Heart right ventricle (tissue), 16 donors: ENCODE results near the gene ME3. TPM values are rescaled to one million over a fixed set of nuclear protein-coding genes. Genes with fewer than 3 reads are reported as not detected.

Source experiments
- ATAC-seq, 8 donors: fragments of 200-7000 bp; cut with Tn5 transposase; one replicate each; pipeline ENCODE4 v1.9.1; 2020; ENCODE audit warnings: mild to moderate bottlenecking in 8 of 8, moderate library complexity in 8 of 8, moderate number of reproducible peaks in 1 of 8
- DNase-seq, 2 donors: peaks; one replicate each; pipeline ENCODE4 v3.0.0-alpha.2; 2020
- H3K27ac ChIP-seq, 10 donors: fragments of 200-600 bp; sonication (generic) in 2 of 10; one replicate each; pipeline versions ENCODE4 v1.5.0 to v1.8.0; 2020 to 2022; ENCODE audit warnings: mild to moderate bottlenecking in 3 of 10
- H3K27me3 ChIP-seq, 7 donors: fragments of 200-600 bp; one replicate each; pipeline ENCODE4 v1.8.0; 2021 to 2022; ENCODE audit warnings: mild to moderate bottlenecking in 2 of 7
- H3K36me3 ChIP-seq, 9 donors: fragments of 200-600 bp; sonication (generic) in 1 of 9; one replicate each; pipeline versions ENCODE4 v1.5.0 to v1.8.0; 2020 to 2022; ENCODE audit warnings: mild to moderate bottlenecking in 2 of 9
- H3K4me1 ChIP-seq, 9 donors: fragments of 200-600 bp; sonication (generic) in 1 of 9; one replicate each; pipeline versions ENCODE4 v1.5.0 to v1.8.0; 2020 to 2022; ENCODE audit warnings: mild to moderate bottlenecking in 4 of 9
- H3K4me3 ChIP-seq, 10 donors: fragments of 200-600 bp; sonication (generic) in 2 of 10; one replicate each; pipeline versions ENCODE4 v1.5.0 to v1.8.0; 2020 to 2022; ENCODE audit warnings: mild to moderate bottlenecking in 7 of 10, moderate library complexity in 2 of 10
- H3K9me3 ChIP-seq, 11 donors: fragments of 200-600 bp in 10 of 11; sonication (generic) in 2 of 11; one replicate each; pipeline versions ENCODE4 v1.5.0 to v1.8.0; 2013 to 2022; ENCODE audit warnings: mild to moderate bottlenecking in 2 of 11, control low read depth in 1 of 11, moderate library complexity in 1 of 11
- CTCF ChIP-seq, 9 donors: fragments of 200-600 bp; sonication (generic) in 2 of 9; IDR thresholded peaks; one replicate each; pipeline versions ENCODE4 v1.5.0 to v1.8.0; 2021 to 2022; ENCODE audit warnings: antibody characterized with exemption in 9 of 9, mild to moderate bottlenecking in 5 of 9, moderate library complexity in 1 of 9
- WGBS, 2 donors: extraction: QIAGEN DNeasy Blood & Tissue Kit; methylation state at CpG; one replicate each; pipeline ENCODE4 v1.1.7; 2013; ENCODE audit warnings: inconsistent platforms in 1 of 2; 5-methylcytosine and 5-hydroxymethylcytosine counted together
- intact Hi-C, 10 donors: fragments of 100-400 bp; cut with DNase I; formaldehyde crosslinking; loops; one replicate each; pipeline versions ENCODE4 v1.11.1 to v1.14.2; 2022
- polyA plus RNA-seq, 2 donors: library from polyadenylated mRNA; stranded (reverse); fragments of 200-250 nt; gene quantifications; one replicate each; pipeline ENCODE4 v1.2.3, GENCODE V29; 2013
- total RNA-seq, 10 donors: library from RNA; stranded (reverse); fragmentation: NEBNext Ultra II Directional in 3 of 10; extraction: Animal tissue kit (Norgen Biotek cat#: 25700) in 3 of 10; gene quantifications; one replicate each; pipeline versions ENCODE4 v1.2.1 to v1.2.4, GENCODE V29; 2021 to 2023
- donor health status: Arrhythmogenic right ventricular cardiomyopathy.
- donor health status: ischemic (EF 13 %, LVEDD 7.1; RV severe dilation, severe dysfunction).
- donor health status: healthy with polysubstance abuse.
- donor health status: DM: no; HTN: yes; CAD: no.
- donor health status: DM: no; HTN: no; CAD: no.
- donor health status: ischemic (EF 25% LVEDD 6.9; RV normal size, moderate dysfunction).
- donor health status: ischemic (EF 25% LVEDD 5.7; RV mildly dilated, moderate dysfunction).
- donor health status: healthy.
- donor health status: DM: yes; HTN: yes; CAD: no.
- donor health status: Ischemic cardiomyopathy.
- donor health status: ischemic (EF 35%, LVEDD 5.7; RV mildly dilated, moderate dysfunction).
- donor health status: nonischemic (EF 11% LVEDD 7.7; RV severe dilation, severe dysfunction).
- donor health status: DM: yes; HTN: yes; CAD: no.
- donor health status: PGD.
- donor health status: ischemic (EF 29% LVEDD 5.4; RV normal size, mild dysfunction).
- donor health status: nonischemic (EF 23%, LVEDD 6.1; RV moderate dilation, normal function).

ME3 gene
- total and polyA plus RNA-seq, 12 donors, result 17.2 to 46.8 (median 33.7) TPM

DNA sequence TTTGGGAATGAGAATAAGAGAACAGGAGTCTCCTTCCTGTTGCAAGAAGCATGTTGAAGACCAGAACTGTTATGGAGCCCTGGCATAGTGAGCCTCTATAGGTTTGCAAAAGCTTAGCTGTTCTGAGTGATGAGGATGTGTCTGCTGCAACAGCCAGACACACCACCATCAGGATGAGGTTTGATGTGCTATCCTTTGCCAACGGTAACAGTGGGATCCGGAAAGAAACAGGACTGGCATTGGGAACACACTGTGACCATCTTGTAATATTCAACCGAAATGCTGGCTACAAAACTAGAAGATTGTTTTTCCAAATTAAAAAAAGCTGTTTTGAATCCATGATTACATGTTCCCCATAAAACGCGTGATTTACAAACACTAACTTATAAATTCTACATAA, 117.0 kb downstream of the ME3 start:
- Histone ChIP-seq H3K36me3 (peaks cover 0 to 17% (median 0%) of the 10 kb centered on the region in 9 donors), H3K4me1 (peaks cover 14 to 77% (median 50%) of the 10 kb centered on the region in 9 donors), H3K27ac (no peak overlapping the region), H3K4me3 (no peak overlapping the region), H3K9me3 (no peaks in the 10 kb centered on the region), H3K27me3 (no peaks in the 10 kb centered on the region)
- WGBS, 2 donors, result 94 to 100% methylated on average over 5 of the region's 5 CpGs
- intact Hi-C loops, result loop anchor here in 3 of 10 donors (5.0 kb wide), 2 partner anchors 78 to 98 kb away; no protein-coding TSS in a partner anchor
- TF ChIP-seq CTCF (IDR thresholded peaks at IDR 0.05), result no peak
- DNase-seq (no peak), ATAC-seq (no peak)

DNA sequence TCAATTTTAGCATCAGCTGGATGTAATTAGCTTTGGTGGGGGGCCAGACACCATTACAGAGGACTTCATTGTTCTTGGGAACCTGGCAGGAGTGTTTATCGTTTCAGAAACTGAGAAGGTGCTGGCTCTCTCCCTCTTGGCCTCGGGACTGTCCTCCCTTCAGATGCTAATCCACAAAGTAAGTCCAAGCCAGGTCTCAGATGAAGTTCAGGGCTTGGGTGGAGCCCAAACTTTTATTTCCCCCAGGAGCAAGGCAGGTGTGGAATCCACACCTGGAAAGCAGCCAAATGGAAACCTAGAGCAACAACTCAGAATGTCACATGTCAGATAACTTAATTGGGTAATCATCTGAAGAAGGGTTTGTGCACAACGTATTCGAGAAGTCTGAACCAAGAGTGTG, 119.2 kb downstream of the ME3 start:
- Histone ChIP-seq H3K27ac (peak overlapping the region in 5 of 10 donors; percentile 1 to 84 (median 73)), H3K4me3 (no peak overlapping the region), H3K27me3 (no peaks in the 10 kb centered on the region), H3K4me1 (peaks cover 8 to 68% (median 36%) of the 10 kb centered on the region in 9 donors), H3K36me3 (peaks cover 0 to 17% (median 0%) of the 10 kb centered on the region in 9 donors), H3K9me3 (no peaks in the 10 kb centered on the region)
- TF ChIP-seq CTCF (IDR thresholded peaks at IDR 0.05), result no peak
- ATAC-seq (no peak), DNase-seq (no peak)
- intact Hi-C loops, result loop anchor here in 2 of 10 donors (5.0 kb wide), 2 partner anchors 54 to 81 kb away; no protein-coding TSS in a partner anchor
- 59 to 62% methylated on average over 4 of the region's 4 CpGs for WGBS, 2 donors

GRCh38 chr11:86551288-86552092, 120.9 kb downstream of the ME3 start:
- peaks cover 0 to 17% (median 0%) of the 10 kb centered on the region in 9 donors for H3K36me3 ChIP-seq
- no peak for TF ChIP-seq CTCF (IDR thresholded peaks at IDR 0.05)
- DNase-seq (peak in 1 of 2 donors; percentile 40), ATAC-seq (peak in 7 of 8 donors; percentile 34 to 71 (median 66))
- no peaks in the 10 kb centered on the region for H3K9me3 ChIP-seq
- intact Hi-C loops, result loop anchor here in 2 of 10 donors (5.0 kb wide), 2 partner anchors 56 to 79 kb away; no protein-coding TSS in a partner anchor
- WGBS, 2 donors, result 63% methylated on average over 4 of the region's 4 CpGs
- H3K27ac ChIP-seq, result peak overlapping the region; percentile 26 to 84 (median 70)
- H3K27me3 ChIP-seq, result no peaks in the 10 kb centered on the region
- H3K4me1 ChIP-seq, result peaks cover 7 to 61% (median 33%) of the 10 kb centered on the region in 9 donors
- no peak overlapping the region for H3K4me3 ChIP-seq

- whole genome bisulfite sequencing, 2 donors, result 95 to 97% methylated on average over 2 of the region's 2 CpGs
- Histone ChIP-seq H3K4me1 (peaks cover 7 to 61% (median 33%) of the 10 kb centered on the region in 9 donors), H3K9me3 (no peaks in the 10 kb centered on the region), H3K27ac (peak overlapping the region in 9 of 10 donors; percentile 21 to 84 (median 70)), H3K36me3 (peaks cover 0 to 17% (median 0%) of the 10 kb centered on the region in 9 donors), H3K4me3 (no peak overlapping the region), H3K27me3 (no peaks in the 10 kb centered on the region)
- intact Hi-C loops, result loop anchor here in 2 of 10 donors (5.0 kb wide), 2 partner anchors 57 to 78 kb away; no protein-coding TSS in a partner anchor
- no peak for ATAC-seq
- no peak for DNase-seq
- TF ChIP-seq CTCF (IDR thresholded peaks at IDR 0.05), result no peak
Observed at GRCh38 chr11:86550757-86551156, 121.7 kb downstream of the ME3 start.
